GM12873 (cell line): ENCODE data around the gene KLHL29.

Source experiments
- TF ChIP-seq, protein P1 (sequence below): IDR thresholded peaks from 2 replicates; pipeline ENCODE4 v1.5.1; 2012; ENCODE audit warnings: low read depth, mild to moderate bottlenecking, moderate library complexity, low read length, control low read depth; ENCODE audit not compliant: insufficient read depth; ENCODE audit errors: missing control alignments

KLHL29 gene

DNA sequence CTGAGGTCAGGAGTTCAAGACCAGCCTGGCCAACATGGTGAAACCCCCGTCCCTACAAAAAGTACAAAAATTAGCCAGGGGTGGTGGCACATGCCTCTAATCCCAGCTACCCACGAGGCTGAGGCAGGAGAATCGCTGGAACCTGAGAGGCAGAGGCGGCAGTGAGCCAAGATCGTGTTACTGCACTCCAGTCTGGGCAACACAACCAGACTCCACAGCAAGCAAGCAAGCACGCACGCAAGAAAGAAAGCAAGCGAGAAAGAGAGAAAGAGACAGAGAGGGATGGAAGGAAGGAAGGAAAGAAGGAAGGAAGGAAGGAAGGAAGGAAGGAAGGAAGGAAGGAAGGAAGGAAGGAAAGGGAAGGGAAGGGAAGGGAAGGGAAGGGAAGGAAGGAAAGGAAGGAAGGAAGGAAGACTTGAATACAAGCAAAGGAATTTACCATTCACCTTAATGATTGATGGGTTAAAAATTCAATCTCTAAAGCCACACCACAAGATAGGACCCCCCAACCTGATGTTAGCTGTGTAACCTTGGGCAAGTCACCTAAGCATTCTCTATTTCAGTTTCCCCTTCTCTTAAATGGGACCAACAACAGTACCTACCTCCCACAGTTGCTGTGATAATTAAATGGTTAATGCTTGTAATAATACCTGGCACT is 360.2 kb downstream of the KLHL29 start:
- TF ChIP-seq, protein P1, sequence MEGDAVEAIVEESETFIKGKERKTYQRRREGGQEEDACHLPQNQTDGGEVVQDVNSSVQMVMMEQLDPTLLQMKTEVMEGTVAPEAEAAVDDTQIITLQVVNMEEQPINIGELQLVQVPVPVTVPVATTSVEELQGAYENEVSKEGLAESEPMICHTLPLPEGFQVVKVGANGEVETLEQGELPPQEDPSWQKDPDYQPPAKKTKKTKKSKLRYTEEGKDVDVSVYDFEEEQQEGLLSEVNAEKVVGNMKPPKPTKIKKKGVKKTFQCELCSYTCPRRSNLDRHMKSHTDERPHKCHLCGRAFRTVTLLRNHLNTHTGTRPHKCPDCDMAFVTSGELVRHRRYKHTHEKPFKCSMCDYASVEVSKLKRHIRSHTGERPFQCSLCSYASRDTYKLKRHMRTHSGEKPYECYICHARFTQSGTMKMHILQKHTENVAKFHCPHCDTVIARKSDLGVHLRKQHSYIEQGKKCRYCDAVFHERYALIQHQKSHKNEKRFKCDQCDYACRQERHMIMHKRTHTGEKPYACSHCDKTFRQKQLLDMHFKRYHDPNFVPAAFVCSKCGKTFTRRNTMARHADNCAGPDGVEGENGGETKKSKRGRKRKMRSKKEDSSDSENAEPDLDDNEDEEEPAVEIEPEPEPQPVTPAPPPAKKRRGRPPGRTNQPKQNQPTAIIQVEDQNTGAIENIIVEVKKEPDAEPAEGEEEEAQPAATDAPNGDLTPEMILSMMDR, result no peak

DNA sequence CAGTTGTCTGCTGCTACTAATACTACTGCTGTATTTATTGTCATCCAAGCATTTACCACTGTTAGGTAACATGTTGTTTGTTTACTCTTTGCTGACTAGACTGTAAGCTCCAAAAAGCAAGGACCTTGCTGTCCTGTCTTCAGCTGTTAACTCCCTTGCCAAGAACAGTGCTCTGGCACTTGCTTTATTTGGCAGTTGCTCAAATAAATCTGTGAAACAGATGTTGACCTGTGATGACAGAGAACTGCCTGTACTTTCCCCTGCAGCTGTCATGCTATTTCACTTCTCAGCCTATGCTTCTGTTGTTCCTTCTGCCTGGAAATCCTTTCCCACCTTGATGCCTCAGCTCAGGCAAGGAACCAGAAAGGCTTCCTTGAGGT is 360.7 kb downstream of the KLHL29 start:
- TF ChIP-seq, protein P1, result no peak

GRCh38 chr2:23746141-23746863 is 361.3 kb downstream of the KLHL29 start:
- TF ChIP-seq, protein P1, result no peak

DNA sequence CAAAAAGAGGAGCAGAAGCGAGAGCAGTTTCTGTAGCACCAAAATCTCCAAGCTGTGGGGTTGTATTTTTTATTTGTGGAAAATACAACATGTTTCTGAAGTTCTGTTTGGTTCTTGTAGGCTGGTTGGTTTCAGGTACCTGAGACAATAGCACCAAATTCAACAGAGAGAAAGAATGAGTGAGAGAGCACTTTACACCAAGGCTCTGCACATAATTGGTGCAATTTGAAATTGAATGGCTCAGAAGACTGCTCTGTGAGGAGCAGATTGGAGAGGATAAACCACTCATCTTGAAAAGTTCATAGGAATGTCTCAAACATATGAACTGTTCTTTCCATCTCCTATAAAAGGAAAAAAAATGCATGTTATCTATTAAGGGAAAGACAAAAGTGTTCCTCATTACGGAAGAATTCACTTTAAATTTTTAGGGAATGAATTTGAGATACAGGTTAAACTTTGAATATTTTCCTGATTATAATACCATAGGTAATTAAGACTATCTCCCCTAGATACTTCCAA is 366.8 kb downstream of the KLHL29 start:
- TF ChIP-seq, protein P1, result no peak

GRCh38 chr2:23753291-23754010 is 368.5 kb downstream of the KLHL29 start:
- TF ChIP-seq, protein P1, result no peak

DNA sequence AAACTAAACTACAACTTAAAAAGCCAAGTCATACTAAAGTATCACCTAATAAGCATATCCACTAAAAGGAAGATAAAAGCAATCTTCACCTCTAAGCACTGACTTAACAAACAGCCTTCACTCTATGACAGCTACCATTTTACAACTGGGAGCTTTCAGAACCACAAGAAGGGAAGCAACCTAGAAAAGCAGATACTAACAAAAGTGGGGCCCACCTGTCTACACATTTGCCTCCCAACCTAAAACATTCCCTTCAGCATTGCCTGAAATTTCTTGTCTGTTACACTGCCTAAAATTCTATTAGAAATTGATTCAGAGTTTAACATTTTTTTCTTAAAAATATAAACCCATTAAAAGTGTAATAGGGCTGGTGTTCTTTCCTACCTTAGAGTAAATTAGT is 370.0 kb downstream of the KLHL29 start:
- TF ChIP-seq, protein P1, result no peak
